ENCODE measurements around the gene SLC27A1. TPM values are rescaled to one million over a fixed set of nuclear protein-coding genes. Genes with fewer than 3 reads are reported as not detected.
A peak's percentile ranks its signal among the peaks of the same experiment; 100 is the strongest.
"Not testable (repeated sequence)": the region's sequence is repeated elsewhere in the genome, so short reads cannot be mapped to it uniquely, and the experiment has no call there.

SLC27A1 gene
- total RNA-seq, 2 donors from 2014 or later = 4.8 to 7.1 TPM

DNA sequence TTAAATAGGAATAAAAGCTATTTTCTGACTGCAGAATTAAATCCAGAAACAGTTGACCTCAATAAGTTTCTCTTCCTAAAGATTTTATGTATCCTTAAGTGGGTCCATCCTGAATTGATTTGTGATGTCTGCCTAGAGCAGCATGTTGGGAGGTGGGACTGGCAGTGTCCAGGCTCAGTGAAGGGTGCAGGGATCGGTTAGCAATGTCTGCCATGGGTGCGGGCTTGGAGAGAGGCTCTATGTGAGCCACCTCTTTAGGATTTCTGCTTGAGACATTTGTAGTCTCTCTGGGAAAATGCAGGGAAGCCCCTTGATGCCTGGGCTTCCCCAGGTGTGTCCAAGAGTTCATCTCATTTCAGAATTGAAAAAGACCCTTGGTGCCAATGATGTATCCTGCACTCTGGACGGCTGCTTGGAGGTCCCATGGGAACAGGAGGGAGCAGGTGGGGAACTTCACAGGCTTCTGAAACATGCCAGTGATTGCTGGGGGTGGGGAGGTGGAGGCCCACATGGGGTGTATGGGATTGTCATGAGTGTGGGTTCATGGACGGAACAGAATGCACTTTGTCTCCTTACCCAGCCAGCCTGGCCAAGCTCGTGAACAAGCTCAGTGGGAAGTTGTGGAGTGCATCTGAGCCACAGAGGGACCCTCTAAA lies 78.9 kb downstream of the SLC27A1 start:
- DNase-seq (no peak), ATAC-seq (no peak)
- intact Hi-C loops (cut with DNase I, micrococcal nuclease) = no loop called here

DNA sequence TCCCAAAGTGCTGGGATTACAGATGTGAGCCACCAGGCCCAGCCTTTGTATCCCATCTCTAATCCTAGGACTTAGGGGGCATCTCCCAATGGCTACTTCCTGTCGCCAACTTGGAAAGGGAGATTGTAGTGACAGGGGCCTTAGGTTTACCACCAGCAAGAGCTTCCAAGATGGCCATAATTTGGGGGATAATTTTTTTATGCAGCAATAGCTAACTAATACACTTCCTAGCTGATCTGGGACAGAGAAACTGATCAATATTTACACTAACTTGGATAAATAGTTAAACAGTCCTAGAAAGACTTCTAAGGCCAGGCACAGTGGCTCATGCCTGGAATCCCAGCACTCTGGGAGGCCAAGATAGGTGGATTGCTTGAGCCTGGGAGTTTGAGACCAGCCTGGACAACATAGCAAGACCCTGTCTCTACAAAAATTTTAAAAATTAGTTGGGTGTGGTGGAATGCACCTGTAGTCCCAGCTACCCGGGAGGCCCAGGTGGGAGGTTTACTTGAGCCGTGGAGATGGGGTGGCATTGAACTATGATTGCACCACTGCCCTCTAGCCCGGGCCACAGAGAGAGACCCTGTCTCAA lies 79.8 kb downstream of the SLC27A1 start:
- DNase-seq (no peak), ATAC-seq (no peak)
- intact Hi-C loops (cut with DNase I, micrococcal nuclease) = no loop called here

DNA sequence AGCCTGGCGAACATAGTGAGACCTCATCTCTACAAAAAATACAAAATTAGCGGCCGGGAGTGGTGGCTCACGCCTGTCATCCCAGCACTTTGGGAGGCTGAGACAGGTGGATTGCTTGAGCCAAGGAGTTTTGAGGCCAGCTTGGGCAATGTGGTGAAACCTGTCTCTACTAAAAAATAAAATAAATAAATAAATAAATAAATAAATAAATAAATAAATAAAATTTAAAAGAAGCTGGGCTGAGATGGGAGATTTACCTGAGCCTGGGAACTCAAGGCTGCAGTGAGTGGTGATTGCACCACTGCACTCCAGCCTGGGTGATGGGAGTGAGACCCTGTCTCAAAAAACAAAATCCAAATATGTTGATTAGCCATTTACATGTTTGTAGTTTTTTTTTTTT lies 82.4 kb downstream of the SLC27A1 start:
- ATAC-seq; intact Hi-C loops (cut with DNase I, micrococcal nuclease); DNase-seq: not testable (repeated sequence)

DNA sequence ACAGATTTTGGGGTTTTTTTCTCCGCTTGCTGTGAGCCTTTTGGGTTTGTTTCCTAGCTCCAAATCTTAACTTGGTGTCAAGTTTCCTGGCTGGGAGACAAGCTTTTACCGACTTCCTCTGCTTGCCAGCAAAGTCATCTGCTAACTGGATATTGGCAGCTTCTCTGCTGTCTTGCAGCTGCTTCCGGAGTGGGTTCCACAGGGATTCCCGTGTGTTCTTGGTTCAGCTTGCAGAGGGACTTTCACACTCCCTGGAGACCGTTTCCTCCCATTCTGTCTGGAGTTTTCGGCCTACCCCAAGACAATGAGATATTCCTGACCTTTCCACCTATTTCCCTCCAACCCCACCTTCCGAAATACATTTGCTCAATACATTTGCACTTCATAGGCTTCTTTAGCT lies 82.9 kb downstream of the SLC27A1 start:
- ATAC-seq = no peak
- peak; percentile 26 to 46 for DNase-seq
- intact Hi-C loops (cut with DNase I, micrococcal nuclease) = no loop called here

DNA sequence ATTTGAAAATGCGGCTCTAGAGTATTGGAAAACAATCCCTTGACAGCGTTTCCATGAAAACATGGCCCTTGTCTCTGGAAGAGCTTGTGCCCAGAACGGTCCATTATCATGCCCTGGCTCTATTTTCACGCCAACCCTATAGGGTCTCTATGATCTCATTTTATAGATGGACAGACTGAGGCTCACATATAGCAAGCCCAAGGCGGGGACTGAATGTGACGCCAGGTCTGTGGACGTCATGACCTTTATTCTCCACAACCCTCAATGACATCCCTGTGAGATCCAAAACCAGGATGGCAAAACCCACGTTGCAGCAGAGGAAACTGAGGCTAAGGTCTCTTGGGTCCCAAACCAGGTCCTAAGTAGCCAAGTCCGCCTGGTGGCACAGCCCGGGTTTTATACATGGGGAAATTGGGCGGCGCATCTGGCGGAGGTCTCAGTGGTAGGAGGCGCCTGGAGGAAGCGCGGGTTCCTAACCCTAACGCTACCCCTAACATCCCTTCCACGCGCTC lies 84.7 kb downstream of the SLC27A1 start:
- intact Hi-C loops (cut with DNase I, micrococcal nuclease) = no loop called here
- ATAC-seq (no peak), DNase-seq (no peak)

DNA sequence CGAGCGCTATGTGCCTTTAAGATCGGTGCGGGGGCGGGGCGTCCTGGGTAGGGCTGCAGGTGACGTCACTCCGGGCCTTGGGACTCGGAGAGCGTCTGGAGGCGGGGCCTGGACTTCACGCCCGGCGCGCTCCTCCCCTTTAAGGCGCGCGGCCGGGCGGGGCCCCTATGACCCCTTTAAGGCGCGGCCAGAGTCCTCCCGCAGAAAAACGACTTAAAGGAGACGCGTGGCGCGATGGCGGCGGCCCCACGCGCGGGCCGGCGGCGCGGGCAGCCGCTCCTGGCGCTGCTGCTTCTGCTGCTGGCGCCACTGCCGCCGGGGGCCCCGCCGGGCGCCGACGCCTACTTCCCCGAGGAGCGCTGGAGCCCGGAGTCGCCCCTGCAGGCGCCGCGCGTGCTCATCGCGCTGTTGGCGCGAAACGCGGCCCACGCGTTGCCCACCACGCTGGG lies 85.2 kb downstream of the SLC27A1 start, which contains the start of gene COLGALT1:
COLGALT1 (plus strand) TSS at position 170 of the 449 bp plus-strand sequence; CDS start at position 235, 65 bp downstream.
- ATAC-seq (peak; percentile 96), DNase-seq (peak; percentile 97 to 100)
- intact Hi-C loops (cut with DNase I, micrococcal nuclease) = no loop called here

Other genes with a start within 250 kb of the SLC27A1 start
- 10 to 100 TPM; 44.7 to 64.5 TPM for gene OCEL1, start 244.3 kb upstream of the SLC27A1 start, total RNA-seq
- 100 to 1,000 TPM; 151 to 181 TPM for gene NR2F6, start 224.6 kb upstream of the SLC27A1 start, total RNA-seq
- gene USHBP1, start 205.8 kb upstream of the SLC27A1 start, total RNA-seq = 1 to 10 TPM in 1 of 2 donors, under 1 TPM in 1; 0.67 to 2.3 TPM
- 10 to 100 TPM; 63.5 to 70.3 TPM for gene BABAM1, start 203.1 kb upstream of the SLC27A1 start, total RNA-seq
- gene ANKLE1, start 188.6 kb upstream of the SLC27A1 start, total RNA-seq = under 1 TPM; 0.22 to 0.67 TPM
- gene ABHD8, start 167.1 kb upstream of the SLC27A1 start, total RNA-seq = 1 to 10 TPM; 5.6 to 6.0 TPM
- 100 to 1,000 TPM; 142 to 165 TPM for gene MRPL34, start 164.7 kb upstream of the SLC27A1 start, total RNA-seq
- gene DDA1, start 161.0 kb upstream of the SLC27A1 start, total RNA-seq = 10 to 100 TPM; 47.7 to 49.2 TPM
- 10 to 100 TPM in 1 of 2 donors, 1 to 10 TPM in 1; 8.4 to 10.8 TPM for gene ANO8, start 135.7 kb upstream of the SLC27A1 start, total RNA-seq
- gene GTPBP3, start 133.0 kb upstream of the SLC27A1 start, total RNA-seq = 10 to 100 TPM; 17.8 to 21.9 TPM
- gene PLVAP, start 93.2 kb upstream of the SLC27A1 start, total RNA-seq = 10 to 100 TPM; 38.2 to 42.1 TPM
- gene CCDC194, start 76.3 kb upstream of the SLC27A1 start, total RNA-seq = under 1 TPM; 0.40 to 0.50 TPM
- 10 to 100 TPM; 14.8 to 27.5 TPM for gene BST2, start 64.9 kb upstream of the SLC27A1 start, total RNA-seq
- gene MVB12A, start 50.5 kb upstream of the SLC27A1 start, total RNA-seq = 10 to 100 TPM; 54.4 to 60.7 TPM
- gene TMEM221, start 21.9 kb upstream of the SLC27A1 start, total RNA-seq = under 1 TPM in 1 of 2 donors, not detected in 1; 0.18 TPM
- gene NXNL1, start 9.6 kb upstream of the SLC27A1 start, total RNA-seq = not detected
- gene PGLS, start 41.1 kb downstream of the SLC27A1 start, total RNA-seq = 100 to 1,000 TPM in 1 of 2 donors, 10 to 100 TPM in 1; 89.8 to 100 TPM
- 10 to 100 TPM; 48.3 to 53.3 TPM for gene COLGALT1, start 85.1 kb downstream of the SLC27A1 start, total RNA-seq
- under 1 TPM; 0.24 to 0.28 TPM for gene UNC13A, start 217.8 kb downstream of the SLC27A1 start, total RNA-seq
- gene MAP1S, start 249.0 kb downstream of the SLC27A1 start, total RNA-seq = 10 to 100 TPM; 39.9 to 43.5 TPM